ENCODE measurements around the gene RWDD3.

Gene RWDD3

GRCh38 chr1:95286479-95286878, 52.5 kb downstream of the RWDD3 start:
- DNase-seq: no peak

DNA sequence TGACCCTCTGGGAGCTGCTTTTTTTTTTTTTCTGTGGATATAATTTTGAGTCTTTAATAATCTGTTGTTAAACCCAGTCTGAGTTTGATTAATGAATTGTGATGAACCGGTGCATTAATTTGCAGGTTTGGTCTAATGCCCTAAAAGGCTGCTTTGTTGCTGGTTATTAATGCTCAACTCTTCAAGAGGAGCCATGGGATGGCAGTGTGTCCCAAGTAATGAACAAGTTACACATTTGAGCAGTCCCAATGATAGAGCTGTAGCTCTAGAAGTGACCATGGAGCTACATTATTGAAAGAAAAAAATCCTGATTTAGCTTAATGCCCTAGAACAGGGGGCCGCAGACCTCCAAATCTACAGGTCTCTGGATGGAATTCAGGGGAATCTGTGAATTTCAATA, 53.1 kb downstream of the RWDD3 start:
- DNase-seq: no peak

DNA sequence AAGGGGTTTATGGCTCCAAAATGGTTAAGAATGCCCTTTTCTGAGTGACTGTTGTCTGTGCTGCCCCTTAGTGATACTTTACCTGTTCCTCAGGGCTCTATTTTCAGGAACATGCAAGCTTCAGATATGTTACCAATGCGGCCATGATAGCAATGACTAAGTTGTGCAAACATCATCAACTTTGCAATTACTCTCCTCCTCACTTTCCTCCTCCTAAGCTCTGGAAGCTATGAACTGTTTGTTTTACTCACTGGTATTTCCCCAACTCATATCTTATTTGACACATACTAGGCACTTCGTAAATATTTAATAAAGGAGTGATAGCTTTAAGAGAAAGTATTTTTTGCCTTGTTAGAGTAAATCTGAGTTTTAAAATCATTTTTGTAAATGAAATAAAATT, 53.8 kb downstream of the RWDD3 start:
- no peak for DNase-seq

Data from activated CD4-positive, alpha-beta T cell treated with anti-CD3 and anti-CD28 coated beads, Interleukin-2, amount 50 U/mL, for 1 hour (primary cell).